GM12865 (cell line): ENCODE data around the gene ABO.
"Not testable (repeated sequence)": the region's sequence is repeated elsewhere in the genome, so short reads cannot be mapped to it uniquely, and the experiment has no call there.

ENCODE experiments used
- DNase-seq: peaks from one replicate; pipeline ENCODE4 v3.0.0; 2010; ENCODE audit warnings: low read depth
- H3K4me3 ChIP-seq: 2 replicates; pipeline ENCODE4 v1.5.1; 2011; ENCODE audit warnings: mild to moderate bottlenecking, low read depth, low read length, control low read depth
- CTCF ChIP-seq: IDR thresholded peaks from 2 replicates; pipeline ENCODE4 v1.5.1; 2011; ENCODE audit warnings: low read length, control low read depth, low read depth, inconsistent platforms; ENCODE audit not compliant: insufficient read depth; ENCODE audit errors: missing control alignments

ABO gene

GRCh38 chr9:133205996-133206931 is 68.7 kb downstream of the ABO start:
- no peak overlapping the region for H3K4me3 ChIP-seq
- no peak for DNase-seq
- no peak for TF ChIP-seq CTCF

- not testable (repeated sequence) for DNase-seq, H3K4me3 ChIP-seq
These were observed 69.5 kb downstream of the ABO start for GRCh38 chr9:133205481-133205887.
